ENCODE results near the gene PLEKHG3. TPM values are rescaled to one million over a fixed set of nuclear protein-coding genes. Genes with fewer than 3 reads are reported as not detected.
"Not testable (repeated sequence)": the region's sequence is repeated elsewhere in the genome, so short reads cannot be mapped to it uniquely, and the experiment has no call there.

The PLEKHG3 gene
- polyA plus RNA-seq, result 100 to 1,000 TPM in 1 of 3 donors, 10 to 100 TPM in 2; 36.8 to 216 (median 71.4) TPM

GRCh38 chr14:64704143-64704742 lies at the start of gene PLEKHG3:
Gene PLEKHG3, plus strand, starts transcription at chr14:64704424. Its CDS starts 23,208 bp downstream, at chr14:64727632.
- peak within 1 kb of the TSS; percentile 91 to 97 (median 95) for H3K4me3 Mint-ChIP-seq
- H3K36me3 Mint-ChIP-seq, result no peaks in the 10 kb centered on the region
- peaks cover 2 to 16% (median 5%) of the 10 kb centered on the region in 3 donors for H3K27me3 Mint-ChIP-seq (ENCODE audit: low read depth in 3 of 3)
- peaks cover 56 to 58% of the 10 kb centered on the region in 2 donors for H3K4me1 Mint-ChIP-seq
- peak within 1 kb of the TSS; percentile 93 to 99 (median 97) for H3K27ac Mint-ChIP-seq
- peak; percentile 77 to 79 (median 79) for DNase-seq
- H3K9me3 Mint-ChIP-seq, result peaks cover 0 to 1% (median 0%) of the 10 kb centered on the region in 6 donors

- H3K4me3 Mint-ChIP-seq, result no peak overlapping the region
- H3K4me1 Mint-ChIP-seq, result peaks cover 14 to 22% of the 10 kb centered on the region in 2 donors
- no peaks in the 10 kb centered on the region for H3K36me3 Mint-ChIP-seq
- no peaks in the 10 kb centered on the region for H3K9me3 Mint-ChIP-seq
- peaks cover 2 to 3% (median 3%) of the 10 kb centered on the region in 3 donors for H3K27me3 Mint-ChIP-seq (ENCODE audit: low read depth in 3 of 3)
- no peak for DNase-seq
- H3K27ac Mint-ChIP-seq, result no peak overlapping the region
Observed at GRCh38 chr14:64654901-64655300, 49.3 kb upstream of the PLEKHG3 start.

GRCh38 chr14:64656986-64657385 lies 47.2 kb upstream of the PLEKHG3 start:
- Mint-ChIP-seq H3K4me3 (peak overlapping the region in 3 of 5 donors; percentile 6 to 24 (median 15)), H3K4me1 (peaks cover 14 to 22% of the 10 kb centered on the region in 2 donors), H3K27ac (no peak overlapping the region), H3K36me3 (no peaks in the 10 kb centered on the region), H3K9me3 (no peaks in the 10 kb centered on the region), H3K27me3 (ENCODE audit: low read depth in 3 of 3) (peaks cover 3 to 5% (median 4%) of the 10 kb centered on the region in 3 donors)
- DNase-seq, result no peak

GRCh38 chr14:64658201-64658600 lies 46.0 kb upstream of the PLEKHG3 start:
- H3K9me3 Mint-ChIP-seq, result no peaks in the 10 kb centered on the region
- peaks cover 14 to 22% of the 10 kb centered on the region in 2 donors for H3K4me1 Mint-ChIP-seq
- no peaks in the 10 kb centered on the region for H3K36me3 Mint-ChIP-seq
- H3K4me3 Mint-ChIP-seq, result no peak overlapping the region
- no peak overlapping the region for H3K27ac Mint-ChIP-seq
- peaks cover 3 to 5% (median 5%) of the 10 kb centered on the region in 3 donors for H3K27me3 Mint-ChIP-seq (ENCODE audit: low read depth in 3 of 3)
- DNase-seq, result no peak

GRCh38 chr14:64658700-64659264 lies 45.4 kb upstream of the PLEKHG3 start:
- Mint-ChIP-seq H3K4me1 (peaks cover 14 to 22% of the 10 kb centered on the region in 2 donors), H3K27ac (peak overlapping the region; percentile 1 to 78 (median 36)), H3K4me3 (peak overlapping the region; percentile 73 to 89 (median 85))
- not testable (repeated sequence) for H3K9me3 Mint-ChIP-seq; H3K27me3 Mint-ChIP-seq (ENCODE audit: low read depth in 3 of 3); H3K36me3 Mint-ChIP-seq
- peak; percentile 18 to 34 (median 21) for DNase-seq

- DNase-seq, result no peak
- Mint-ChIP-seq H3K9me3 (no peaks in the 10 kb centered on the region), H3K27ac (peak overlapping the region in 3 of 6 donors; percentile 36 to 78 (median 76)), H3K4me3 (peak overlapping the region; percentile 73 to 89 (median 85)), H3K27me3 (ENCODE audit: low read depth in 3 of 3) (peaks cover 3 to 5% (median 4%) of the 10 kb centered on the region in 3 donors), H3K36me3 (no peaks in the 10 kb centered on the region), H3K4me1 (peaks cover 10 to 16% of the 10 kb centered on the region in 2 donors)
Observed at GRCh38 chr14:64659366-64659765, 44.9 kb upstream of the PLEKHG3 start.

GRCh38 chr14:64663174-64663573 lies 41.0 kb upstream of the PLEKHG3 start:
- H3K36me3 Mint-ChIP-seq, result no peaks in the 10 kb centered on the region
- no peak overlapping the region for H3K27ac Mint-ChIP-seq
- peaks cover 8 to 14% of the 10 kb centered on the region in 2 donors for H3K4me1 Mint-ChIP-seq
- H3K27me3 Mint-ChIP-seq (ENCODE audit: low read depth in 3 of 3), result peaks cover 1 to 5% (median 1%) of the 10 kb centered on the region in 3 donors
- H3K9me3 Mint-ChIP-seq, result peaks cover 0 to 1% (median 0%) of the 10 kb centered on the region in 6 donors
- H3K4me3 Mint-ChIP-seq, result no peak overlapping the region
- no peak for DNase-seq

GRCh38 chr14:64671591-64671990 lies 32.6 kb upstream of the PLEKHG3 start:
- Mint-ChIP-seq H3K4me3 (peak overlapping the region in 2 of 5 donors; percentile 0 to 1), H3K36me3 (peaks cover 0 to 7% (median 6%) of the 10 kb centered on the region in 3 donors), H3K9me3 (peaks cover 1 to 8% (median 3%) of the 10 kb centered on the region in 6 donors), H3K4me1 (peaks cover 41 to 46% of the 10 kb centered on the region in 2 donors), H3K27me3 (ENCODE audit: low read depth in 3 of 3) (peaks cover 0 to 10% (median 8%) of the 10 kb centered on the region in 3 donors), H3K27ac (peak overlapping the region in 4 of 6 donors; percentile 2 to 93 (median 48))
- DNase-seq, result peak; percentile 61 to 75 (median 68)

- Mint-ChIP-seq H3K4me1 (peaks cover 42 to 48% of the 10 kb centered on the region in 2 donors), H3K9me3 (peaks cover 0 to 8% (median 3%) of the 10 kb centered on the region in 6 donors), H3K27ac (peak overlapping the region; percentile 86 to 93 (median 90)), H3K4me3 (peak overlapping the region; percentile 46 to 72 (median 60)), H3K27me3 (ENCODE audit: low read depth in 3 of 3) (peaks cover 0 to 11% (median 8%) of the 10 kb centered on the region in 3 donors), H3K36me3 (peaks cover 0 to 7% (median 6%) of the 10 kb centered on the region in 3 donors)
- DNase-seq, result no peak
Observed at GRCh38 chr14:64673316-64673715, 30.9 kb upstream of the PLEKHG3 start.

GRCh38 chr14:64673748-64674147 lies 30.5 kb upstream of the PLEKHG3 start:
- H3K4me3 Mint-ChIP-seq, result peak overlapping the region; percentile 21 to 72 (median 54)
- peaks cover 0 to 7% (median 6%) of the 10 kb centered on the region in 3 donors for H3K36me3 Mint-ChIP-seq
- peaks cover 42 to 48% of the 10 kb centered on the region in 2 donors for H3K4me1 Mint-ChIP-seq
- peak; percentile 84 to 87 (median 85) for DNase-seq
- peaks cover 0 to 8% (median 3%) of the 10 kb centered on the region in 6 donors for H3K9me3 Mint-ChIP-seq
- peaks cover 0 to 11% (median 8%) of the 10 kb centered on the region in 3 donors for H3K27me3 Mint-ChIP-seq (ENCODE audit: low read depth in 3 of 3)
- peak overlapping the region; percentile 86 to 93 (median 90) for H3K27ac Mint-ChIP-seq

- no peak for DNase-seq
- Mint-ChIP-seq H3K4me1 (peaks cover 42 to 48% of the 10 kb centered on the region in 2 donors), H3K27ac (peak overlapping the region in 1 of 6 donors; percentile 86), H3K27me3 (ENCODE audit: low read depth in 3 of 3) (peaks cover 3 to 7% (median 6%) of the 10 kb centered on the region in 3 donors), H3K9me3 (peaks cover 0 to 8% (median 3%) of the 10 kb centered on the region in 6 donors), H3K4me3 (no peak overlapping the region), H3K36me3 (peaks cover 0 to 7% (median 6%) of the 10 kb centered on the region in 3 donors)
Observed at GRCh38 chr14:64674829-64675228, 29.4 kb upstream of the PLEKHG3 start.

- Mint-ChIP-seq H3K9me3 (peaks cover 0 to 8% (median 3%) of the 10 kb centered on the region in 6 donors), H3K27ac (peak overlapping the region in 2 of 6 donors; percentile 28 to 53), H3K27me3 (ENCODE audit: low read depth in 3 of 3) (peaks cover 3 to 9% (median 6%) of the 10 kb centered on the region in 3 donors), H3K4me1 (peaks cover 45 to 48% of the 10 kb centered on the region in 2 donors), H3K4me3 (no peak overlapping the region), H3K36me3 (peaks cover 0 to 7% (median 6%) of the 10 kb centered on the region in 3 donors)
- no peak for DNase-seq
Observed at GRCh38 chr14:64675312-64675711, 28.9 kb upstream of the PLEKHG3 start.

- Mint-ChIP-seq H3K27ac (peak overlapping the region in 4 of 6 donors; percentile 9 to 77 (median 65)), H3K4me3 (peak overlapping the region in 2 of 5 donors; percentile 17 to 32), H3K36me3 (peaks cover 0 to 7% (median 6%) of the 10 kb centered on the region in 3 donors), H3K4me1 (peaks cover 45% of the 10 kb centered on the region in 2 donors), H3K9me3 (peaks cover 0 to 8% (median 3%) of the 10 kb centered on the region in 6 donors), H3K27me3 (ENCODE audit: low read depth in 3 of 3) (peaks cover 3 to 9% (median 6%) of the 10 kb centered on the region in 3 donors)
- no peak for DNase-seq
Observed at GRCh38 chr14:64676410-64677008, 27.7 kb upstream of the PLEKHG3 start.

All from immature natural killer cell (primary cell).